ENCODE measurements around the gene CPT2.

Gene CPT2

GRCh38 chr1:53207726-53208125 lies 11.1 kb downstream of the CPT2 start:
- Histone ChIP-seq H3K9ac (ENCODE audit: low read length) (no peak overlapping the region), H3K27ac (ENCODE audit: low read length) (no peak overlapping the region), H3K27me3 (replicated peaks; ENCODE audit: insufficient read depth, low read length) (no peaks in the 10 kb centered on the region), H4K20me1 (ENCODE audit: insufficient read depth, low read length) (no peaks in the 10 kb centered on the region), H3K36me3 (replicated peaks; ENCODE audit: insufficient read depth, low read length) (0 out of 2 replicates have a peak, but pooled peaks cover 3% of the 10 kb centered on the region), H3K79me2 (ENCODE audit: low read length) (no peaks in the 10 kb centered on the region), H3K9me2 (replicated peaks; ENCODE audit: insufficient read depth, low read length) (no peaks in the 10 kb centered on the region), H3K4me2 (ENCODE audit: low read depth, low read length) (no peak overlapping the region), H3K4me1 (ENCODE audit: low read length) (no peaks in the 10 kb centered on the region), H2AFZ (ENCODE audit: low read length) (no peak overlapping the region), H3K4me3 (ENCODE audit: low read length) (no peak overlapping the region), H3F3A (ENCODE audit: insufficient read depth, low read length) (no peaks in the 10 kb centered on the region), H3K9me3 (replicated peaks; ENCODE audit: insufficient read depth, low read length) (no peaks in the 10 kb centered on the region)
- no peak for DNase-seq
- TF ChIP-seq CTCF (IDR thresholded peaks at IDR 0.05; ENCODE audit: low read length): no peak
- no peak for TF ChIP-seq EZH2 (optimal IDR thresholded peaks at IDR 0.05; ENCODE audit: low read depth, low read length)
- no peak for TF ChIP-seq EZH2phosphoT487 (IDR thresholded peaks at IDR 0.05; ENCODE audit: low read length)

GRCh38 chr1:53210352-53210751 lies 13.7 kb downstream of the CPT2 start:
- Histone ChIP-seq H3K4me1 (ENCODE audit: low read length) (no peaks in the 10 kb centered on the region), H3K27ac (ENCODE audit: low read length) (no peak overlapping the region), H3K9ac (ENCODE audit: low read length) (no peak overlapping the region), H3K79me2 (ENCODE audit: low read length) (no peaks in the 10 kb centered on the region), H3F3A (ENCODE audit: insufficient read depth, low read length) (no peaks in the 10 kb centered on the region), H4K20me1 (ENCODE audit: insufficient read depth, low read length) (no peaks in the 10 kb centered on the region), H3K36me3 (replicated peaks; ENCODE audit: insufficient read depth, low read length) (0 out of 2 replicates have a peak, but pooled peaks cover 2% of the 10 kb centered on the region), H3K9me2 (replicated peaks; ENCODE audit: insufficient read depth, low read length) (no peaks in the 10 kb centered on the region), H2AFZ (ENCODE audit: low read length) (no peak overlapping the region), H3K4me3 (ENCODE audit: low read length) (no peak overlapping the region), H3K4me2 (ENCODE audit: low read depth, low read length) (no peak overlapping the region), H3K27me3 (replicated peaks; ENCODE audit: insufficient read depth, low read length) (no peaks in the 10 kb centered on the region), H3K9me3 (replicated peaks; ENCODE audit: insufficient read depth, low read length) (no peaks in the 10 kb centered on the region)
- DNase-seq: no peak
- TF ChIP-seq EZH2 (optimal IDR thresholded peaks at IDR 0.05; ENCODE audit: low read depth, low read length): no peak
- TF ChIP-seq EZH2phosphoT487 (IDR thresholded peaks at IDR 0.05; ENCODE audit: low read length): no peak
- TF ChIP-seq CTCF (IDR thresholded peaks at IDR 0.05; ENCODE audit: low read length): no peak

GRCh38 chr1:53210954-53211353 lies 14.3 kb downstream of the CPT2 start:
- no peaks in the 10 kb centered on the region for H3K36me3 ChIP-seq (replicated peaks; ENCODE audit: insufficient read depth, low read length)
- H3K27me3 ChIP-seq (replicated peaks; ENCODE audit: insufficient read depth, low read length): no peaks in the 10 kb centered on the region
- no peaks in the 10 kb centered on the region for H4K20me1 ChIP-seq (ENCODE audit: insufficient read depth, low read length)
- TF ChIP-seq EZH2phosphoT487 (IDR thresholded peaks at IDR 0.05; ENCODE audit: low read length) (no peak), CTCF (IDR thresholded peaks at IDR 0.05; ENCODE audit: low read length) (no peak), EZH2 (optimal IDR thresholded peaks at IDR 0.05; ENCODE audit: low read depth, low read length) (no peak)
- no peaks in the 10 kb centered on the region for H3K4me1 ChIP-seq (ENCODE audit: low read length)
- no peaks in the 10 kb centered on the region for H3K79me2 ChIP-seq (ENCODE audit: low read length)
- no peaks in the 10 kb centered on the region for H3K9me2 ChIP-seq (replicated peaks; ENCODE audit: insufficient read depth, low read length)
- DNase-seq: no peak
- no peaks in the 10 kb centered on the region for H3K9me3 ChIP-seq (replicated peaks; ENCODE audit: insufficient read depth, low read length)
- H3K4me2 ChIP-seq (ENCODE audit: low read depth, low read length): no peak overlapping the region
- H3F3A ChIP-seq (ENCODE audit: insufficient read depth, low read length): no peaks in the 10 kb centered on the region
- H3K27ac ChIP-seq (ENCODE audit: low read length): no peak overlapping the region
- no peak overlapping the region for H3K4me3 ChIP-seq (ENCODE audit: low read length)
- H2AFZ ChIP-seq (ENCODE audit: low read length): no peak overlapping the region
- no peak overlapping the region for H3K9ac ChIP-seq (ENCODE audit: low read length)

Data from MM.1S (cell line).